ENCODE data around the gene IL12RB2.

IL12RB2 gene

GRCh38 chr1:67347688-67348472 is 40.2 kb downstream of the IL12RB2 start:
- no peak for DNase-seq (ENCODE audit: low read depth in 2 of 2, low spot score in 1 of 2)

GRCh38 chr1:67348586-67349252 is 41.0 kb downstream of the IL12RB2 start:
- no peak for DNase-seq (ENCODE audit: low read depth in 2 of 2, low spot score in 1 of 2)

GRCh38 chr1:67350783-67351182 is 43.1 kb downstream of the IL12RB2 start:
- no peak for DNase-seq (ENCODE audit: low read depth in 2 of 2, low spot score in 1 of 2)

- no peak for DNase-seq (ENCODE audit: low read depth in 2 of 2, low spot score in 1 of 2)
These were observed 44.5 kb downstream of the IL12RB2 start for GRCh38 chr1:67352211-67352610.

GRCh38 chr1:67355745-67356424 is 48.2 kb downstream of the IL12RB2 start:
- DNase-seq (ENCODE audit: low read depth in 2 of 2, low spot score in 1 of 2): no peak

- no peak for DNase-seq (ENCODE audit: low read depth in 2 of 2, low spot score in 1 of 2)
These were observed 51.9 kb downstream of the IL12RB2 start for GRCh38 chr1:67359592-67359991.

GRCh38 chr1:67361641-67362040 is 54.0 kb downstream of the IL12RB2 start:
- DNase-seq (ENCODE audit: low read depth in 2 of 2, low spot score in 1 of 2): no peak

- DNase-seq (ENCODE audit: low read depth in 2 of 2, low spot score in 1 of 2): no peak
These were observed 59.8 kb downstream of the IL12RB2 start for GRCh38 chr1:67367370-67368045.

GRCh38 chr1:67368046-67368514 is 60.4 kb downstream of the IL12RB2 start:
- no peak for DNase-seq (ENCODE audit: low read depth in 2 of 2, low spot score in 1 of 2)

- no peak for DNase-seq (ENCODE audit: low read depth in 2 of 2, low spot score in 1 of 2)
These were observed 63.4 kb downstream of the IL12RB2 start for GRCh38 chr1:67371043-67371442.

- no peak for DNase-seq (ENCODE audit: low read depth in 2 of 2, low spot score in 1 of 2)
These were observed 64.0 kb downstream of the IL12RB2 start for GRCh38 chr1:67371681-67372080.

GRCh38 chr1:67372136-67372535 is 64.5 kb downstream of the IL12RB2 start:
- DNase-seq (ENCODE audit: low read depth in 2 of 2, low spot score in 1 of 2): no peak

- no peak for DNase-seq (ENCODE audit: low read depth in 2 of 2, low spot score in 1 of 2)
These were observed 65.2 kb downstream of the IL12RB2 start for GRCh38 chr1:67372898-67373297.

- no peak for DNase-seq (ENCODE audit: low read depth in 2 of 2, low spot score in 1 of 2)
These were observed 68.7 kb downstream of the IL12RB2 start for GRCh38 chr1:67376381-67376780.

- DNase-seq (ENCODE audit: low read depth in 2 of 2, low spot score in 1 of 2): no peak
These were observed 69.6 kb downstream of the IL12RB2 start for GRCh38 chr1:67377253-67377652.

- DNase-seq (ENCODE audit: low read depth in 2 of 2, low spot score in 1 of 2): no peak
These were observed 73.5 kb downstream of the IL12RB2 start for GRCh38 chr1:67381154-67381553.

GRCh38 chr1:67382292-67382691 is 74.6 kb downstream of the IL12RB2 start:
- no peak for DNase-seq (ENCODE audit: low read depth in 2 of 2, low spot score in 1 of 2)

- DNase-seq (ENCODE audit: low read depth in 2 of 2, low spot score in 1 of 2): no peak
These were observed 76.4 kb downstream of the IL12RB2 start for GRCh38 chr1:67383999-67384638.

- no peak for DNase-seq (ENCODE audit: low read depth in 2 of 2, low spot score in 1 of 2)
These were observed 82.6 kb downstream of the IL12RB2 start for GRCh38 chr1:67390041-67390887.

- no peak for DNase-seq (ENCODE audit: low read depth in 2 of 2, low spot score in 1 of 2)
These were observed 85.6 kb downstream of the IL12RB2 start for GRCh38 chr1:67393240-67393639.

All from stimulated activated CD8-positive, alpha-beta memory T cell treated with anti-CD3 and anti-CD28 coated beads, Interleukin-4, amount 100 ng/mL, for 1 hour (primary cell).